ENCODE data around the gene ALPL.

The ALPL gene

DNA sequence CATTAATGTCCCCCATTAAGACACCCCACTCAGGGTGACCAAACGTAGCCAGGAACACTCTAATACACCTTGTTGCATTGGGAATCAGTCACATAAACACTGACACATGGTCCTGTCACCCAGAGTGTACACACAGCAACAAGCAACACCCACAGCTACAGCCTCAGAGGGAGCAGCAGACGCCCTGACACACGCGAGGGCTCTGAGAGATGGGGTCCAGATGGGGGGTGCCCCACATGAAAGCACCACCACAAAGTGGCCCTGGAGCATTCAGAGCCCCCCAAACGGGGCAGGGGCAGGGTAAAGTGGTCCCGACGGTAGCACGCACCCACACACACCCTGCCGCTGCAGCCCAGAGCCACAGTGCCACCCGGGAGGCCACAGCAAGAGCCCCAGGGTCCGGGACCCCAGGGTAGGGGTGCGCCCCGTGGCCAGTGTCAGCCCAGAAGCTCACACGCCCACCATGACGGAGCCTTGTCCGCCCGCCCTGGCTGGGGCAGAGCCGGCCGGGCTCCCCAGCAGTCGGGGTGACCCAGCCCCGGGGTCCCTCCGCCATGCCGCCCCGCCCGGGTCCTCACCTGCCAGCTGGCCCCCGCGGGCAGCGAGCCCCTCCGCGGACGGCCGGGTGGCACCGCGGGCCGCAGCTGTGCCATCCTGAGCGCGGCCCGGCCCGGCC lies 112.7 kb downstream of the ALPL start:
- no peak for DNase-seq

GRCh38 chr1:21622466-21623315 lies 113.5 kb downstream of the ALPL start:
- DNase-seq, result peak; percentile 30

- no peak for DNase-seq
Observed at GRCh38 chr1:21623410-21623961, 114.3 kb downstream of the ALPL start.

DNA sequence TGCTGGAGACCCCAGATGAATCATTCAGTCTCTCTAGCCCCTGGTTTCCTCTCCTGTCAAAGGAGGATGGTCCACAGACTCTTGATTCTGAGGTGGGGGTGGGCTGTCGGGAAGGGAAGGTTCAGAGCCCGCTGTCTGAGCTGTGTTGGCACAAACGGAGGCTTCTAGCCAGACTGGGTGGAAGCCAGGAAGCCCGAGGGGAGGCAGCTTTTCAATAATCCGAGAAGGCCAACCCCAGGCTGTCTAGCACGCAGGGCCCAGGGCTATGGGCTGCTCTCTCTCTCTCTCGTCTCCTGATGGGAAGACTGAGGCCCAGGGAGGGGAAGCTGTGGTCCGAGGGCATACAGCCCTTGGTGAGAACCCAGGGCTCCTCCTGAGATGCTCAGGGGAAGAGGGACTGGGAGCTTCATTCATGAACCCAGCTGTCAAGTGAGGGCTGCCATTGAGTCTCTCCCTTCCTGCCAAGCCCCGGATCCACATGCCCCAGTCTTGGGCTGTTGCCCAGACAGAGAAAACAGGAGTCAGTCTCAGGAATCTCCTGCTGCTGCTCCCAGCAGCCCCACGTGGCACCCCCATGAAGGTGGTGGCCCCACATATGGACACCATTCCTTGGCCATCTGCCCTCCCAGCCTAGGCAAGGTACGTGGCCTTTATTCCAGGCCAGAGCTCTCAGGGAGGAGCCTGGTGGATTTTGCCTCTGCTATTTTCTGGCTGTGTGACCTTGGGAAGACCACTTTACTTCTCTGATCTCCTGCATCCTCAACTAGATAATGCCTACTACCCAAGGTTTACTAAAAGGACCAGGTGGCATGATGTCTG lies 115.6 kb downstream of the ALPL start:
- no peak for DNase-seq

- DNase-seq, result no peak
Observed at GRCh38 chr1:21625390-21626190, 116.4 kb downstream of the ALPL start.

DNA sequence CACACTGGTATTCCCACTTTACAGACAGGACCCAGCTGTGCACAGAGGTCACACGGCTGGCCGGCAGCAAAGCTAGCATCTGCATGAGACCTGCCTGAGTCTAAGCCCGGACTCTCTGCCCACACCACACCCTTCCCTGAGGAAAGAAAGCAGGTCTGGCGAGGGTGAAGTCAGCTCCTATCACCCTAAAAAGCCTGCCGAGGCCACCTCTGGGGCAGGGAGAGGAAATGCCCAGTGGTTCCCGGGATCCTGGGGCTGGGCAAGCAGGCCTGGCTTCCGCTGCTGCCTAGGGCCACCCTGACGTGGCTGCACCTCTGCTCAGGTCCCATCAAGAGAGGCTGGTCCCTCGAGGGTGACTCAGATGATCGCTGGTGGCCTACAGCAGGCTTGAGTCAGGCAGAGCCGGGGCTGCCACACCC lies 117.7 kb downstream of the ALPL start:
- DNase-seq, result no peak
